AG09319 (cell line): ENCODE measurements around the gene DNAJC4.

Experiments
- DNase-seq: peaks from one replicate; pipeline ENCODE4 v3.0.0-alpha.2; 2010; ENCODE audit warnings: low read depth; ENCODE audit errors: extremely low read depth
- CTCF ChIP-seq: IDR thresholded peaks from 2 replicates; pipeline ENCODE4 v1.5.1; 2011; ENCODE audit warnings: low read depth, mild to moderate bottlenecking, inconsistent platforms, low read length, moderate library complexity

DNAJC4 gene

GRCh38 chr11:64186492-64187165 lies 43.7 kb upstream of the DNAJC4 start:
- DNase-seq: no peak

GRCh38 chr11:64192434-64192833 lies 37.9 kb upstream of the DNAJC4 start:
- TF ChIP-seq CTCF: no peak
- DNase-seq: no peak

More at GRCh38 chr11:64186492-64187165, 43.7 kb upstream of the DNAJC4 start:
- TF ChIP-seq CTCF: no peak

GRCh38 chr11:64196626-64197025 lies 33.7 kb upstream of the DNAJC4 start:
- no peak for DNase-seq
- TF ChIP-seq CTCF: no peak

GRCh38 chr11:64198511-64198910 lies 31.8 kb upstream of the DNAJC4 start:
- no peak for TF ChIP-seq CTCF
- DNase-seq: no peak

- no peak for DNase-seq
- TF ChIP-seq CTCF: no peak
Observed at GRCh38 chr11:64201543-64201942, 28.8 kb upstream of the DNAJC4 start.

- no peak for TF ChIP-seq CTCF
- no peak for DNase-seq
Observed at GRCh38 chr11:64202992-64203391, 27.4 kb upstream of the DNAJC4 start.

GRCh38 chr11:64203421-64204079 lies 26.8 kb upstream of the DNAJC4 start:
- no peak for DNase-seq
- TF ChIP-seq CTCF: no peak
